ENCODE measurements around the gene SH3BP5L.
"Not testable (repeated sequence)": the region's sequence is repeated elsewhere in the genome, so short reads cannot be mapped to it uniquely, and the experiment has no call there.

SH3BP5L gene

GRCh38 chr1:248810000-248810726, 15.6 kb downstream of the SH3BP5L start:
- TF ChIP-seq CTCF (IDR thresholded peaks at IDR 0.05; ENCODE audit: control extremely low read depth, extremely low read depth, low read depth, missing control alignments): no peak
- CTCF ChIA-PET: interaction anchor here (10.8 kb wide), 1 partner anchor 191 kb away, joined by 242 read pairs; no protein-coding TSS in a partner anchor
- no peak for DNase-seq (ENCODE audit: extremely low spot score)
- POLR2A ChIA-PET: no interaction called here

- CTCF ChIA-PET: interaction anchor here (1.0 to 10.8 kb wide), 5 partner anchors 12 to 565 kb away, joined by 3 to 242 read pairs (median 10); no protein-coding TSS in a partner anchor
- POLR2A ChIA-PET: no interaction called here
- TF ChIP-seq CTCF (IDR thresholded peaks at IDR 0.05; ENCODE audit: control extremely low read depth, extremely low read depth, low read depth, missing control alignments): no peak
- DNase-seq (ENCODE audit: extremely low spot score): no peak
These were observed 16.8 kb downstream of the SH3BP5L start for GRCh38 chr1:248808876-248809275.

GRCh38 chr1:248807067-248807737, 18.5 kb downstream of the SH3BP5L start:
- peak; percentile 75 for DNase-seq (ENCODE audit: extremely low spot score)
- peak; percentile 94 for TF ChIP-seq CTCF (IDR thresholded peaks at IDR 0.05; ENCODE audit: control extremely low read depth, extremely low read depth, low read depth, missing control alignments)
- ChIA-PET CTCF (interaction anchor here (0.7 to 10.8 kb wide), 28 partner anchors 10 to 563 kb away, joined by 3 to 242 read pairs (median 4); partner anchors contain the start of genes OR2T1 and SH3BP5L), POLR2A (interaction anchor here (0.8 kb wide), 1 partner anchor 31 kb away, joined by 3 read pairs; the partner anchor contains the start of gene ZNF672)

- POLR2A ChIA-PET: no interaction called here
These were observed 19.8 kb downstream of the SH3BP5L start for GRCh38 chr1:248805876-248806275.

GRCh38 chr1:248804771-248805681, 20.7 kb downstream of the SH3BP5L start:
- CTCF ChIA-PET: interaction anchor here (0.7 to 10.8 kb wide), 20 partner anchors 9 to 868 kb away, joined by 3 to 242 read pairs (median 3); no protein-coding TSS in a partner anchor
- POLR2A ChIA-PET: interaction anchor here (0.8 to 1.2 kb wide), 2 partner anchors 20 to 34 kb away, joined by 3 read pairs; no protein-coding TSS in a partner anchor

More at GRCh38 chr1:248805876-248806275, 19.8 kb downstream of the SH3BP5L start:
- no peak for DNase-seq (ENCODE audit: extremely low spot score)
- TF ChIP-seq CTCF (IDR thresholded peaks at IDR 0.05; ENCODE audit: control extremely low read depth, extremely low read depth, low read depth, missing control alignments): no peak
- CTCF ChIA-PET: interaction anchor here (0.6 to 10.8 kb wide), 27 partner anchors 8 to 562 kb away, joined by 3 to 242 read pairs (median 3); partner anchors contain the start of gene OR2T1

GRCh38 chr1:248803501-248803900, 22.2 kb downstream of the SH3BP5L start:
- CTCF ChIA-PET: interaction anchor here (1.9 to 10.8 kb wide), 4 partner anchors 106 to 559 kb away, joined by 8 to 242 read pairs (median 22); no protein-coding TSS in a partner anchor
- DNase-seq (ENCODE audit: extremely low spot score); POLR2A ChIA-PET: not testable (repeated sequence)

More at GRCh38 chr1:248804771-248805681, 20.7 kb downstream of the SH3BP5L start:
- peak; percentile 77 for DNase-seq (ENCODE audit: extremely low spot score)
- TF ChIP-seq CTCF (IDR thresholded peaks at IDR 0.05; ENCODE audit: control extremely low read depth, extremely low read depth, low read depth, missing control alignments): no peak

Measured in GM10248 (cell line).